ENCODE measurements around the gene CZIB.

The CZIB gene

DNA sequence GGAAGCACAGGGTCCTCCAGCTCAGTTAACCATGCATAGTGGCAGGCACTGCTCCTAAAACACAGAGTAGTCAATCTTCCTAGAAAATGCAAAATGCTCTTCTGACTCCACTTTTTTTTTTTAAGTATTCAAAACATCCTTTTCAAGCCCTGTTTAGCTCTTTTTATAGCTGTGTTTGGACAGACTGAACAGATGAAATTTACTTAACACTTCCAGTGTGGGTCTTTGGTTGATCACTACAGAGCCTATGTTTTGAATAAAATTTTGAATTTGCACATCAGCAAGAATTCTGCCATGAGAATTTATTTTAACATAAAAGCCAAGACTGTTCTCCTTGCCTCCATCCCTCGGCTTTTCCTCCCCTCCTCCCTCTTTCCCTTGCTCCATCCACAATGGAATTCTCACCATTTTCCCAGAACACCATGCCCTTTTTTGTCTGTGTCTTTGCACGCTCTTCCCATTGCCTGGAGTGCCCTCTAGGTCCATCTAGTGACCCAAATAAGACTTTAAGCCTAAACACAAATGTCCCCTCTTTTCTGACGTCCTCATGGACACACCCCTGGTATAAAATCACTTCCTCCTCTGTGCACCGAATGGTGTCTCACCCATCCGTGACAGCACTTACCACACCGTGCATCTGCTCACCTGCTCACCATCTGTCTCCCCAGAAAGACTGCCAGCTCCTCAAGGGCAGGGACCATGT lies 47.9 kb downstream of the CZIB start:
- H3K4me3 ChIP-seq (ENCODE audit: control insufficient read depth, low read depth, low read length) = no peak overlapping the region
- TF ChIP-seq CTCF (IDR thresholded peaks at IDR 0.05; ENCODE audit: control insufficient read depth, insufficient read depth, low read depth, low read length, missing control alignments) = peak; percentile 56
- peak; percentile 33 for DNase-seq (ENCODE audit: low read depth)

GRCh38 chr1:53166912-53167311 lies 53.5 kb downstream of the CZIB start:
- no peak for TF ChIP-seq CTCF (IDR thresholded peaks at IDR 0.05; ENCODE audit: control insufficient read depth, insufficient read depth, low read depth, low read length, missing control alignments)
- H3K4me3 ChIP-seq (ENCODE audit: control insufficient read depth, low read depth, low read length) = no peak overlapping the region
- DNase-seq (ENCODE audit: low read depth) = no peak

GRCh38 chr1:53166366-53166765 lies 54.1 kb downstream of the CZIB start:
- TF ChIP-seq CTCF (IDR thresholded peaks at IDR 0.05; ENCODE audit: control insufficient read depth, insufficient read depth, low read depth, low read length, missing control alignments) = no peak
- no peak for DNase-seq (ENCODE audit: low read depth)
- no peak overlapping the region for H3K4me3 ChIP-seq (ENCODE audit: control insufficient read depth, low read depth, low read length)

- peak; percentile 33 for DNase-seq (ENCODE audit: low read depth)
- no peak for TF ChIP-seq CTCF (IDR thresholded peaks at IDR 0.05; ENCODE audit: control insufficient read depth, insufficient read depth, low read depth, low read length, missing control alignments)
These were observed 54.9 kb downstream of the CZIB start for GRCh38 chr1:53165408-53165961.

More at GRCh38 chr1:53165408-53165961, 54.9 kb downstream of the CZIB start:
- no peak overlapping the region for H3K4me3 ChIP-seq (ENCODE audit: control insufficient read depth, low read depth, low read length)

Data from AG09309 (cell line).